Measurements from ENCODE around the gene KCNQ5.

The KCNQ5 gene

GRCh38 chr6:73028124-73028766, 406.4 kb downstream of the KCNQ5 start:
- DNase-seq, result no peak

DNA sequence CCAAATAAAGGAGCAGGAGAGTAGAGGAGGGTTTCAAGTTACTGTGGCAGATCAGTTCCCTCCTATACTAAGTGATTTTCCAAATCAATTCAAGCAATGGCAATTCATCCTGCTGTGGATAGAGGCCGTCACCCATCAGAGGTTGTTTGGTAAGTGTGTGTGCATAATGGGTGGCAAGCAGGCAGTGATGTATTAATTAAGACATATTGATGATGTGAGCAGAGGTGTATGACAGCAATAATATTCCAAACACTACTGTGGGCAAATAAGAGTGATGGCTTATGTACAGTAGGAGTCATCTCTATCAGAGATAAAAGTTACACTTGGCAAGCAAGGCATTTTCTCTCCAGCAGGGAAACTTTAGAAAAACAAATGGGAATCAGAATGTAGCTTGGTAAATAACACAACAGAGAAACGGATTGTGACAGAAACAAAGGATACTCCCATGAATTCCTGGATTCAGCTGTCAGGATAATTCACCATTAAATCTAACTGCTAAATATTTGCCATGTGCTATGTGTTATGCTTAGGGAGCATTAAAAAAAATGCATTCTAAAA, 407.1 kb downstream of the KCNQ5 start:
- no peak for DNase-seq

DNA sequence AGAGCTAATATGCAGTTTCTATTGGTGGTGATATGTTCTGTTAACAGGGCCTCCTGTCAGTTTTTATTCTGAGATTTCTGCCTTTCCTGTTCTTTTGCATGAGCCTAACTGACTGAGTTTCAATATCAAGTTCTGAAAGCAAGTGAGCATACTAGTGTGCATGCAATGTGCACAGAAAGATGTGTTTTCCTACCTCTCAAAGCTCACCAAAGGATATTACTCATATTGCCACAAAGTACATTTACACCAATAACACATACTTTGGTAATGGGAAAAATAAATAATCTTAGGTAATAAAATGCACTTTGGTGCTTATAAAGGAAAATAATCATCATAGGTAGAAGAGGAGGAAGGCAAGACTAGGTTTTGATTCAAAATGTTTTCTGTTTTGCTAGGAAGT, 408.4 kb downstream of the KCNQ5 start:
- no peak for DNase-seq

DNA sequence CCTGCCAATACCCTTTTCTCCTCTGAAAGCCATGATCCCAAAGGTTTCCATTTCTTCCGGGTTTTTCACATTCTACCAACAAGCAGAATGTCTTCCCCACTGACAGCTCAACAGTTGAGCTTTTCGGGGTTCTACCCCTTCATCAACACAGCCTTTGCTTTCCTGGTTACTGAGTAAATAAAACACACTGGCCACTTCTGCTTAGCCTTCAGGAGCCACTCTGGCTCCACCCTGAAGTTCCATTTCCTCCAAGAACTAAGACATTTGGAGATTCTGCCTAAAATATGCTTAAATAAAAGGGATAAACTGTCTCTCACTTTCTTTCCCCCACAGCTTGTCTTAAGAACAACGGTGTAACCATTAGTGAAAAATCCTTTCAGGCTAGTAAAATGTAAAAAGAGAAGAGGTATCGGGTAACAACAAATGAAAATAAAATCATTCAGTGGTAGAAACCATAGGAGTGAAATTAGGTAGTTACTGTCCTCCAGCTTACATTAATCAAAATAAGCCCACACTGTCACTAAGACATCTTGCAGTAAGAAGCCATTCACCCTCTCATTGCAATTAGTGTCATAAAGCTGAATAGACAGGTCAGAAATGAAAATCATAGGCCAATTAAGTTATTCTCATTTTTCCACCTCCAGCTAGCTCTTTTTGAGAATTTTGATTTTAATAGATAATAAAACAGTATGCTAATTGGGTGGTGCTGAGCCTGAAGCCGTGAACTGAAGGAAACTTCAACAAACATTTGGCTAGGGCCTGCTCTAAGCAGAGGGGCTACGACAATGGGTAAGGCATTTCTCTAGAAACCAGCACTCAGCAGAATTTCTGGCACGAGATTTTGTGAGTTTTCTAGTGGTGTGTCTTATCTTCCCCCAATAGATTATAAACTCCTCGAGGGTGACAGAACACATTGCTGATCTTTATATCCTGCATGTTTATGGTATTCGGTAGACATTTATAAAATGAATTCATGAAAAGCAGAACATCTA, 409.2 kb downstream of the KCNQ5 start:
- no peak for DNase-seq

GRCh38 chr6:73032586-73032985, 410.7 kb downstream of the KCNQ5 start:
- no peak for DNase-seq

GRCh38 chr6:73036689-73037088, 414.8 kb downstream of the KCNQ5 start:
- no peak for DNase-seq

DNA sequence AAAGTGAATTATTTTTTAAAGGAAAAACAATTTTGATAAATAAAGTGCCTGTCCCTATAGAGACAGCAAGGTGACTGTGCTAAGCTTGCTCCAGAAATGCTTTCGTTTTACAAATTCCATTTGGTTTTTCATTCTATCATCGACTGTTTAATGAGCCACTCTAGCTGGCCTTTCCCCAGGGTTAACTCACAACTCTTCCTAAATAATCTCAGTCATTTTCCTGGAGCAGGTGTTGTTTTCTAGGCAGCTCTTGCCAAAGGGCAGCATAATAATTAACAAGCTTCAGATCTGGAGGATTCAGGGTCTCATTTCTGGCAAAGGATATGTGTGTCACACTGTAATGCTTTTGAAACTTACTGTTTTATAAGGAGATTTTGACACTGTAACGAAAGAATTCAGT, 419.2 kb downstream of the KCNQ5 start:
- no peak for DNase-seq

- DNase-seq, result no peak
Observed at GRCh38 chr6:73042892-73043291, 421.0 kb downstream of the KCNQ5 start.

- no peak for DNase-seq
Observed at GRCh38 chr6:73043446-73043845, 421.6 kb downstream of the KCNQ5 start.

DNA sequence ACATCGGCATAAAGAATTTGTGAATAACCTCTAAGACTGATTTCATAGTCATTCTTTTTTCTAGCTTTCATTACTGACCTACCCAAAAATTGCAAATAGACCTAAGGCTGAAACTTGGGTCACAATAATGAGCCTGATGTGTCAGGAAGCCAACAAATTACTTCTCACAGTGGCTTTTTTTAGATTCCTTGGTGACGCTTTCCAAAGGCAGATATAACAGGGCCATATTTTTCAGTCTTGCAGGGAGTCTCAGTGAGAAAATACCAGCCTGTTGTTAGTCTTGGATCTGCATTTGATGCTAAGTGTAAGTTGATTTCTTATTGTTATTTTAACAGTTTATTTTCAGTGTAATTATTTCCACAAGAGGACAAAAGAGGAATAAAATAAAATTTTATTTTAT, 423.7 kb downstream of the KCNQ5 start:
- DNase-seq, result no peak

DNA sequence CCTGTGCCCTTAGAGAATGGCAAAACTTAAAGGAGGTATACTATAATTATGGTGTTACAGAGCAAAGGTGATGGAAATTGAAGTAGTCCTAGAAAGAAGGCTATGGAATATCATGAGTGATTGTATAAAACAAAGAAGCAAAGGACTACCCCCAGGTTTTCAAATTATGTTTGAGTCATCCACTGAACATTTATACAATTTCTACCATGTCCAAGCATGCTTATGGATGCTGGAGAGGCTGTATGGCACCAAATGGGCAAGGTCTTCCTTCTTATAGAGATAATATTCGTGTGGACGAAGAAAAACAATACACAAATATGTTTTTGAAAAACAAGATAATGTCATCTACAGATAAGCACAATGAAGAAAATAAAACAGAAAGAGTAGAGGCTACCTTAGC, 425.9 kb downstream of the KCNQ5 start:
- no peak for DNase-seq

- DNase-seq, result no peak
Observed at GRCh38 chr6:73049971-73050594, 428.2 kb downstream of the KCNQ5 start.

GRCh38 chr6:73050706-73051105, 428.8 kb downstream of the KCNQ5 start:
- DNase-seq, result no peak

DNA sequence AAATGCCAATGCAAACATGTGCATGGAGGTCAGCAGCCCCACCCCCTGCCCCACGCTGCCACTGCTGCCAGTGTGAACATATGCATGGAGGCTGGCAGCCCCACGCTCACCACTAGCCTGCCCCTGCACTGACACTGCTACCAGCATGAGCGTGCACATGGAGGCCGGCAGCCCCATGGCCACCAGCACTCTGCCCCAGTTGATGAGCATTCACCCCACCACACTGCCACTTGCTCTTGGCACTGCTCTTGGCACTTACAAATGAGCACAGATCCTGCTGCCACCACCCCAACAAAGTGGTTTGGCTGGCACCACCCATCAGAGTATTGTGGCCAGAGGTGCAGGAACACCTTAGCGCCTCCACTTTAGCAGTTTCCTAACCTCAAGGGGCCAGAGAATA, 429.3 kb downstream of the KCNQ5 start:
- no peak for DNase-seq

- DNase-seq, result no peak
Observed at GRCh38 chr6:73054958-73055357, 433.1 kb downstream of the KCNQ5 start.

DNA sequence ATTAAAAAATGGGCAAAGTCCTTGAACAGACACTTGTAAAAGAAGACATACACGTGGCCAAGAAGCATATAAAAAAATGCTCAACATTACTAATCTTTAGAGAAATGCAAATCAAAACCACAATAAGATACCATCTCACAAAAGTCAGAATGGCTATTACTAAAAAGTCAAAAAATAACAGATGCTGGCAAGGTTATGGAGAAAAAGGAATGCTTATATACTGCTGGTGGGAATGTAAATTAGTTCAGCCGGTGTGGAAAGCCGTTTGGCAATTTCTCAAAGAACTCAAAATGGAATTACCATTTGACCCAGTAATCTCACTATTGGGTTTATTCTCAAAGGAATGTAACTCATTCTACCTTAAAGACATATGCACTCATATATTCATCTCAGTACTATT, 436.9 kb downstream of the KCNQ5 start:
- DNase-seq, result no peak

DNA sequence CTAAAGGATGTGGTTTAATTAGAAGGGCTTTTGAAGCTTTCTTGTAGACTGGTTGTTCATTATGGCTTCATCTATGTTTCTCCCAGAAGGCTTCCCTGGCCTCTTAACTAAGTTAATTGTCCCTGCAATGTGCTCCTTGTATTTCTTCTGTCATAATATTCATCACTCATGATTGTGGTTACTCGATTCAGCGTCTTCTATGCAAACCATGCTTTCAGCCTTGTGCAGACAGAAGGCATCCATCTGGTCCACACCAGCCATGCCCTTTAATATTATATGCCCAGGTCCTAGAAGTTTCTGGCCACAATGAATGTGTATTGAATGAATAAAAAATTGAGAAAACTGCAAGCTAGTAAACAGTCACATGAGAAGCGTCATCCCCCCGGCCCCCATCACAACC, 440.3 kb downstream of the KCNQ5 start:
- no peak for DNase-seq

DNA sequence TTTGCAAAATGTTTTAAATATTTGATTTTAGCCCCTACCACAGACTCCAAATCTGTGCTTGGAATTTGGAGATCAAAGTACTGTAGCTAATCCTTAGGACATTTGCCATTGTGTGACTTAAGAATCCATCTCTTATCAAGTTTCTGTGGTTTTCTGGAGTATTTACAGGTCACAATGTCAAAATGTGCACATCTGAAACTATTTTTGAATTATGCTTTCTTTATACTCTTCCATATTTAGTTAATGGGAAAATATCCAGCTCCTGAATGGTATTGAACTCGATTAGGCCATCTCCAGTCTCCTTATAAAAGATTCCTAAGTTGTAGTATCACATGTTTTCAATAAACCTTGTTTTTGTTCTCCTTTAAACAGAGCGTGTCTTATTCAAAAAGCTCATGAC, 441.0 kb downstream of the KCNQ5 start:
- no peak for DNase-seq

- no peak for DNase-seq
Observed at GRCh38 chr6:73064266-73064665, 442.4 kb downstream of the KCNQ5 start.

GRCh38 chr6:73073238-73073637, 451.4 kb downstream of the KCNQ5 start:
- no peak for DNase-seq

- DNase-seq, result no peak
Observed at GRCh38 chr6:73074175-73074574, 452.3 kb downstream of the KCNQ5 start.

GRCh38 chr6:73076211-73076954, 454.5 kb downstream of the KCNQ5 start:
- no peak for DNase-seq

All from SHP77 (cell line).